NCI-H2196 (cell line): ENCODE results near the gene SH3GL2.
A peak's percentile ranks its signal among the peaks of the same experiment; 100 is the strongest.

Experiments used
- DNase-seq: peaks from one replicate; lab custom pipeline; 2025; ENCODE audit not compliant: unreplicated experiment; lab: John Stamatoyannopoulos, UW

Gene SH3GL2

GRCh38 chr9:17609312-17610005, 30.6 kb downstream of the SH3GL2 start:
- DNase-seq: no peak

- no peak for DNase-seq
Measured at GRCh38 chr9:17611342-17611741, 32.5 kb downstream of the SH3GL2 start.

- peak; percentile 34 for DNase-seq
Measured at GRCh38 chr9:17611917-17612316, 33.1 kb downstream of the SH3GL2 start.

- peak; percentile 64 for DNase-seq
Measured at GRCh38 chr9:17613758-17614157, 34.9 kb downstream of the SH3GL2 start.

- DNase-seq: no peak
Measured at GRCh38 chr9:17614250-17614649, 35.4 kb downstream of the SH3GL2 start.

- DNase-seq: peak; percentile 29
Measured at GRCh38 chr9:17614903-17615302, 36.0 kb downstream of the SH3GL2 start.

- DNase-seq: no peak
Measured at GRCh38 chr9:17622141-17622540, 43.3 kb downstream of the SH3GL2 start.

- DNase-seq: no peak
Measured at GRCh38 chr9:17622749-17623148, 43.9 kb downstream of the SH3GL2 start.

- no peak for DNase-seq
Measured at GRCh38 chr9:17623965-17624364, 45.1 kb downstream of the SH3GL2 start.

GRCh38 chr9:17624571-17624970, 45.7 kb downstream of the SH3GL2 start:
- no peak for DNase-seq

- no peak for DNase-seq
Measured at GRCh38 chr9:17625644-17626388, 47.0 kb downstream of the SH3GL2 start.

- peak; percentile 61 for DNase-seq
Measured at GRCh38 chr9:17627641-17628040, 48.8 kb downstream of the SH3GL2 start.

GRCh38 chr9:17628624-17629023, 49.8 kb downstream of the SH3GL2 start:
- DNase-seq: no peak

- no peak for DNase-seq
Measured at GRCh38 chr9:17630531-17630949, 51.7 kb downstream of the SH3GL2 start.

GRCh38 chr9:17631396-17631795, 52.5 kb downstream of the SH3GL2 start:
- no peak for DNase-seq

- no peak for DNase-seq
Measured at GRCh38 chr9:17632994-17633393, 54.1 kb downstream of the SH3GL2 start.

- no peak for DNase-seq
Measured at GRCh38 chr9:17635115-17635890, 56.4 kb downstream of the SH3GL2 start.

GRCh38 chr9:17636349-17636748, 57.5 kb downstream of the SH3GL2 start:
- DNase-seq: no peak

GRCh38 chr9:17636821-17637220, 58.0 kb downstream of the SH3GL2 start:
- DNase-seq: no peak

GRCh38 chr9:17637229-17637628, 58.4 kb downstream of the SH3GL2 start:
- no peak for DNase-seq

- DNase-seq: no peak
Measured at GRCh38 chr9:17648516-17648915, 69.7 kb downstream of the SH3GL2 start.

GRCh38 chr9:17651725-17652124, 72.9 kb downstream of the SH3GL2 start:
- no peak for DNase-seq
